NCI-H510A treated with DMSO at 0.1 percent for 48 hours (cell line): ENCODE data around the gene RARB.

Source experiments
- DNase-seq: peaks from one replicate; lab custom pipeline; 2025; lab: John Stamatoyannopoulos, UW

The RARB gene

GRCh38 chr3:25554376-25554775 lies 126.3 kb downstream of the RARB start:
- no peak for DNase-seq

GRCh38 chr3:25555695-25556437 lies 127.8 kb downstream of the RARB start:
- no peak for DNase-seq

GRCh38 chr3:25556447-25556846 lies 128.4 kb downstream of the RARB start:
- DNase-seq, result no peak

- DNase-seq, result no peak
These were observed 129.6 kb downstream of the RARB start for GRCh38 chr3:25557694-25558093.

GRCh38 chr3:25558121-25558520 lies 130.1 kb downstream of the RARB start:
- no peak for DNase-seq

- DNase-seq, result no peak
These were observed 130.7 kb downstream of the RARB start for GRCh38 chr3:25558796-25559195.

GRCh38 chr3:25563601-25564000 lies 135.5 kb downstream of the RARB start:
- DNase-seq, result no peak

- no peak for DNase-seq
These were observed 136.0 kb downstream of the RARB start for GRCh38 chr3:25564075-25564474.

GRCh38 chr3:25565807-25566206 lies 137.7 kb downstream of the RARB start:
- no peak for DNase-seq

- DNase-seq, result no peak
These were observed 138.4 kb downstream of the RARB start for GRCh38 chr3:25566358-25566920.

- no peak for DNase-seq
These were observed 139.3 kb downstream of the RARB start for GRCh38 chr3:25567388-25567787.

- DNase-seq, result no peak
These were observed 139.9 kb downstream of the RARB start for GRCh38 chr3:25567806-25568524.

- no peak for DNase-seq
These were observed 140.5 kb downstream of the RARB start for GRCh38 chr3:25568525-25569078.

- no peak for DNase-seq
These were observed 143.2 kb downstream of the RARB start for GRCh38 chr3:25571285-25571684.

GRCh38 chr3:25572336-25572735 lies 144.3 kb downstream of the RARB start:
- no peak for DNase-seq

- DNase-seq, result no peak
These were observed 144.9 kb downstream of the RARB start for GRCh38 chr3:25572919-25573385.

GRCh38 chr3:25573386-25574171 lies 145.5 kb downstream of the RARB start:
- DNase-seq, result no peak

GRCh38 chr3:25574172-25574765 lies 146.2 kb downstream of the RARB start:
- no peak for DNase-seq

GRCh38 chr3:25575001-25575400 lies 146.9 kb downstream of the RARB start:
- DNase-seq, result no peak

GRCh38 chr3:25576146-25576545 lies 148.1 kb downstream of the RARB start:
- no peak for DNase-seq

GRCh38 chr3:25576831-25577454 lies 148.9 kb downstream of the RARB start:
- no peak for DNase-seq
